SU-DHL-6 (cell line): Measurements from ENCODE around the gene GPR160.

Experiments used
- H2AFZ ChIP-seq: fragments of 200-600 bp; sonication (generic); 2 replicates; pipeline ENCODE4 v1.6.1; 2014; ENCODE audit warnings: low read depth, mild to moderate bottlenecking, moderate library complexity, mixed read lengths, antibody characterized with exemption, low read length; ENCODE audit not compliant: severe bottlenecking
- H3F3A ChIP-seq: fragments of 200-600 bp; shearing (Covaris generic); 2 replicates; pipeline ENCODE4 v1.6.0; 2016; ENCODE audit warnings: antibody characterized with exemption, mild to moderate bottlenecking; ENCODE audit not compliant: insufficient read depth
- H3K27ac ChIP-seq: fragments of 200-600 bp; sonication (generic); 2 replicates; pipeline ENCODE4 v1.5.1; 2016; ENCODE audit warnings: low read depth, mild to moderate bottlenecking, low read length, moderate library complexity, mixed read lengths
- H3K27me3 ChIP-seq: fragments of 200-600 bp; sonication (generic), shearing (Covaris generic); 2 replicates; pipeline ENCODE4 v1.6.0; 2014; ENCODE audit warnings: mild to moderate bottlenecking, low read length
- H3K36me3 ChIP-seq: fragments of 200-600 bp; sonication (generic); 2 replicates; pipeline ENCODE4 v1.6.1; 2014; ENCODE audit warnings: mild to moderate bottlenecking, low read length, mixed read lengths
- H3K4me2 ChIP-seq: fragments of 300-600, 200-600 bp; shearing (Covaris generic), sonication (generic); 2 replicates; pipeline ENCODE4 v1.6.0; 2014; ENCODE audit warnings: low read length, low read depth, mild to moderate bottlenecking; ENCODE audit not compliant: poor library complexity, severe bottlenecking
- H3K4me3 ChIP-seq: fragments of 200-600 bp; sonication (generic); 2 replicates; pipeline ENCODE4 v1.5.1; 2014; ENCODE audit warnings: antibody characterized with exemption, low read length, mild to moderate bottlenecking, mixed read lengths; ENCODE audit not compliant: insufficient read depth, poor library complexity, severe bottlenecking
- H3K79me2 ChIP-seq: fragments of 200-600 bp; sonication (generic); 2 replicates; pipeline ENCODE4 v1.6.1; 2014; ENCODE audit warnings: mild to moderate bottlenecking, low read length, moderate library complexity; ENCODE audit not compliant: insufficient read depth
- H3K9ac ChIP-seq: fragments of 200-600 bp; sonication (generic); 2 replicates; pipeline ENCODE4 v1.7.0; 2014; ENCODE audit warnings: mild to moderate bottlenecking, low read length
- H3K9me2 ChIP-seq: fragments of 200-600 bp; sonication (generic); replicated peaks from 2 replicates; pipeline ENCODE4 v1.6.1; 2014; ENCODE audit warnings: low read length; ENCODE audit not compliant: insufficient read depth
- H3K9me3 ChIP-seq: fragments of 200-600 bp; sonication (generic); 2 replicates; pipeline ENCODE4 v1.6.1; 2014; ENCODE audit warnings: low read length, mixed read lengths; ENCODE audit not compliant: insufficient read depth
- H4K20me1 ChIP-seq: fragments of 200-600 bp; sonication (generic); 2 replicates; pipeline ENCODE4 v1.6.1; 2014; ENCODE audit warnings: low read depth, mild to moderate bottlenecking, antibody characterized with exemption, low read length, moderate library complexity, mixed read lengths
- CTCF ChIP-seq: fragments of 200-600 bp; sonication (generic); IDR thresholded peaks from one replicate; pipeline ENCODE4 v1.5.1; 2017; ENCODE audit warnings: antibody characterized with exemption, mild to moderate bottlenecking, low read length, moderate library complexity; ENCODE audit not compliant: insufficient read depth, poor library complexity, severe bottlenecking
- EZH2phosphoT487 ChIP-seq: fragments of 200-600 bp; sonication (generic), shearing (Covaris generic); conservative IDR thresholded peaks from 2 replicates; pipeline ENCODE4 v1.6.1; 2018; ENCODE audit warnings: mild to moderate bottlenecking, antibody characterized with exemption, low read length, moderate library complexity, mixed read lengths

The GPR160 gene

DNA sequence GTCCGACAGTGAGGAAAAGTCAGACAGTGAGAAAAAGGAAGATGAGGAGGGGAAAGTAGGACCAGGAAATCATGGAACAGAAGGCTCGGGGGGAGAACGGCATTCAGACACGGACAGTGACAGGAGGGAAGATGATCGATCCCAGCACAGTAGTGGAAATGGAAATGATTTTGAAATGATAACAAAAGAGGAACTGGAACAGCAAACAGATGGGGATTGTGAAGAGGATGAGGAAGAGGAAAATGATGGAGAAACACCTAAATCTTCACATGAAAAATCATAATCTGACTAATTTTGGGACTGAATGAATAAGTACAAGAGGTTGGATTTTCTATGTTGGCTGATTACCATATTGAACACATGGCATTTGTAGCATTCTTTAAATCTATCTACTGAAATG, 45.0 kb upstream of the GPR160 start:
- Histone ChIP-seq H3K36me3 (peaks cover 82% of the 10 kb centered on the region), H3K27me3 (no peaks in the 10 kb centered on the region), H3F3A (peaks cover 91% of the 10 kb centered on the region), H3K4me2 (no peak overlapping the region), H3K79me2 (peaks cover 29% of the 10 kb centered on the region), H3K9me3 (no peaks in the 10 kb centered on the region), H3K27ac (no peak overlapping the region), H2AFZ (no peak overlapping the region), H4K20me1 (peaks cover 9% of the 10 kb centered on the region; the same call in 1 of the 2 replicates), H3K9ac (no peak overlapping the region), H3K4me3 (no peak overlapping the region), H3K9me2 (no peaks in the 10 kb centered on the region)
- TF ChIP-seq CTCF (no peak), EZH2phosphoT487 (no peak)

- no peaks in the 10 kb centered on the region for H3K27me3 ChIP-seq
- no peaks in the 10 kb centered on the region for H3K9me2 ChIP-seq
- H4K20me1 ChIP-seq: peaks cover 9% of the 10 kb centered on the region; the same call in 1 of the 2 replicates
- peaks cover 92% of the 10 kb centered on the region for H3F3A ChIP-seq
- no peak overlapping the region; the same call in 1 of the 2 replicates for H3K27ac ChIP-seq
- H3K9ac ChIP-seq: no peak overlapping the region
- peaks cover 72% of the 10 kb centered on the region for H3K36me3 ChIP-seq
- H3K79me2 ChIP-seq: peaks cover 21% of the 10 kb centered on the region
- no peak overlapping the region for H2AFZ ChIP-seq
- no peak for TF ChIP-seq EZH2phosphoT487
- TF ChIP-seq CTCF: no peak
- no peak overlapping the region for H3K4me2 ChIP-seq
- no peaks in the 10 kb centered on the region for H3K9me3 ChIP-seq
- H3K4me3 ChIP-seq: no peak overlapping the region
Measured at GRCh38 chr3:169993761-169994160, 44.0 kb upstream of the GPR160 start.

GRCh38 chr3:169996063-169996462, 41.7 kb upstream of the GPR160 start:
- peaks cover 93% of the 10 kb centered on the region for H3F3A ChIP-seq
- peaks cover 5% of the 10 kb centered on the region; the same call in 1 of the 2 replicates for H4K20me1 ChIP-seq
- H3K27me3 ChIP-seq: no peaks in the 10 kb centered on the region
- no peak for TF ChIP-seq CTCF
- no peak for TF ChIP-seq EZH2phosphoT487
- no peak overlapping the region for H3K4me3 ChIP-seq
- no peaks in the 10 kb centered on the region for H3K9me3 ChIP-seq
- no peak overlapping the region for H2AFZ ChIP-seq
- H3K79me2 ChIP-seq: 0 out of 2 replicates have a peak, but pooled peaks cover 5% of the 10 kb centered on the region
- no peak overlapping the region for H3K27ac ChIP-seq
- H3K4me2 ChIP-seq: no peak overlapping the region
- peaks cover 53% of the 10 kb centered on the region for H3K36me3 ChIP-seq
- no peak overlapping the region for H3K9ac ChIP-seq
- no peaks in the 10 kb centered on the region for H3K9me2 ChIP-seq
